K562 (cell line): ENCODE results near the gene BAIAP3. TPM values are rescaled to one million over a fixed set of nuclear protein-coding genes. Genes with fewer than 3 reads are reported as not detected.

Experiments used
- BRD4 ChIP-seq: fragments of 200-600 bp; sonication (generic); IDR thresholded peaks from 2 replicates; pipeline ENCODE4 v1.6.1; 2017; ENCODE audit warnings: inconsistent platforms
- DEAF1 ChIP-seq: fragments of 450-650 bp; formaldehyde crosslinking; IDR thresholded peaks from 2 replicates; pipeline ENCODE4 v1.4.0; 2020; ENCODE audit warnings: mild to moderate bottlenecking, moderate library complexity
- DMBX1 ChIP-seq: fragments of 250-450 bp; sonication (Bioruptor Pico); IDR thresholded peaks from 2 replicates; pipeline ENCODE4 v1.8.0; 2022; ENCODE audit warnings: inconsistent platforms, mild to moderate bottlenecking, moderate library complexity, borderline replicate concordance
- E2F6 ChIP-seq, 2 experiments: IDR thresholded peaks; 2 replicates each; pipeline ENCODE4 v1.6.1; 2011; ENCODE audit warnings: borderline replicate concordance in 1 of 2, control low read depth in 1 of 2, low read depth in 1 of 2, low read length in 1 of 2, mild to moderate bottlenecking in 1 of 2, mixed read lengths in 1 of 2, moderate library complexity in 1 of 2; ENCODE audit not compliant: insufficient read depth in 1 of 2, insufficient read length in 1 of 2, poor library complexity in 1 of 2, severe bottlenecking in 1 of 2; ENCODE audit errors: extremely low read depth in 1 of 2
- FOS ChIP-seq: IDR thresholded peaks from 3 replicates; pipeline ENCODE4 v1.6.1; 2011; ENCODE audit not compliant: insufficient read length; ENCODE audit errors: extremely low read depth
- HNRNPH1 ChIP-seq: fragments of 200-400 bp; formaldehyde crosslinking; optimal IDR thresholded peaks from 2 replicates; pipeline ENCODE3; 2017; ENCODE audit warnings: low read depth, mild to moderate bottlenecking, low read length, moderate library complexity
- NFE2 ChIP-seq: IDR thresholded peaks from 2 replicates; pipeline ENCODE4 v1.6.1; 2014; ENCODE audit warnings: antibody characterized with exemption, low read depth
- PCBP1 ChIP-seq: fragments of 200-400 bp; formaldehyde crosslinking; IDR thresholded peaks from 2 replicates; pipeline ENCODE4 v1.6.1; 2018; ENCODE audit warnings: mild to moderate bottlenecking, low read depth, low read length; ENCODE audit not compliant: poor library complexity, severe bottlenecking
- PHF20 ChIP-seq: fragments of 450-650 bp; IDR thresholded peaks from 2 replicates; pipeline ENCODE4 v1.6.1; 2018; ENCODE audit not compliant: partially characterized antibody
- POLR2AphosphoS2 ChIP-seq: IDR thresholded peaks from 2 replicates; pipeline ENCODE4 v1.6.1; 2012; ENCODE audit warnings: low read length, improper control_type of control experiment
- SNRNP70 ChIP-seq: fragments of 200-400 bp; formaldehyde crosslinking; optimal IDR thresholded peaks from 2 replicates; pipeline ENCODE3; 2017; ENCODE audit warnings: low read depth, low read length
- STAG1 ChIP-seq: sonication (generic); formaldehyde crosslinking; IDR thresholded peaks from 2 replicates; pipeline ENCODE4 v1.5.0; 2020; ENCODE audit warnings: missing genetic modification reagents, borderline replicate concordance
- TBL1XR1 ChIP-seq, 2 experiments: IDR thresholded peaks; 2 replicates each; pipeline ENCODE4 v1.6.1; 2012; ENCODE audit warnings: improper control_type of control experiment in 2 of 2, low read length in 2 of 2, mild to moderate bottlenecking in 1 of 2
- ZFP36 ChIP-seq: fragments of 150-350 bp; IDR thresholded peaks from 2 replicates; pipeline ENCODE4 v1.6.1; 2018; ENCODE audit warnings: low read length, low read depth; ENCODE audit not compliant: partially characterized antibody
- ZFPM2 ChIP-seq: fragments of 250-450 bp; sonication (Bioruptor Pico); IDR thresholded peaks from 2 replicates; pipeline ENCODE4 v1.5.1; 2022; ENCODE audit warnings: mild to moderate bottlenecking
- ZNF12 ChIP-seq: sonication (generic); formaldehyde crosslinking; IDR thresholded peaks from 2 replicates; pipeline ENCODE4 v1.4.0; 2020; ENCODE audit warnings: mild to moderate bottlenecking, missing genetic modification reagents
- ZNF444 ChIP-seq: fragments of 250-450 bp; sonication (Bioruptor Pico); IDR thresholded peaks from 2 replicates; pipeline ENCODE4 v1.4.0; 2020; ENCODE audit warnings: mild to moderate bottlenecking, moderate library complexity
- ZNF75A ChIP-seq: fragments of 450-650 bp; formaldehyde crosslinking; IDR thresholded peaks from 2 replicates; pipeline ENCODE4 v1.4.0; 2020; ENCODE audit warnings: mild to moderate bottlenecking
- polyA plus RNA-seq, 8 experiments: library from polyadenylated mRNA; depleted of rRNA in 4 of 8; stranded (reverse) in 5 of 8; unstranded in 3 of 8; fragments of >200 nt; fragmentation: Nextera tagmentation in 2 of 8; fragmentation: Illumina TruSeq in 1 of 8; extraction: Ambion mirVana in 2 of 8; extraction: Trizol in 1 of 8; gene quantifications; 2 replicates each; pipeline versions ENCODE4 v1.2.1 to v1.2.3, GENCODE V29; 2011 to 2014; ENCODE audit warnings: inconsistent platforms in 1 of 8, missing spikeins in 1 of 8
- total RNA-seq, 7 experiments: library from RNA; depleted of rRNA in 6 of 7; stranded (reverse); fragments of >200 nt in 6 of 7; fragmentation: Illumina TruSeq in 2 of 7; extraction: Trizol in 2 of 7; gene quantifications; 2 replicates each; pipeline versions ENCODE4 v1.2.1 to v1.2.3, GENCODE V29; 2011 to 2021; ENCODE audit warnings: low replicate concordance in 1 of 7
- TF ChIP-seq, protein P1 (sequence below): sonication (generic); formaldehyde crosslinking; IDR thresholded peaks from 2 replicates; pipeline ENCODE4 v1.8.0; 2022; ENCODE audit warnings: mild to moderate bottlenecking, missing genetic modification reagents
- TF ChIP-seq, protein P2 (sequence below): fragments of 450-650 bp; formaldehyde crosslinking; IDR thresholded peaks from 2 replicates; pipeline ENCODE4 v1.4.0; 2022; ENCODE audit warnings: missing genetic modification characterization

Gene BAIAP3
- total and polyA plus RNA-seq, 9 of the 15 experiments (the other 6 are each of a cell fraction or from before 2014, with no cell fraction given): 0.03 to 4.5 (median 0.57) TPM; not detected in 1

DNA sequence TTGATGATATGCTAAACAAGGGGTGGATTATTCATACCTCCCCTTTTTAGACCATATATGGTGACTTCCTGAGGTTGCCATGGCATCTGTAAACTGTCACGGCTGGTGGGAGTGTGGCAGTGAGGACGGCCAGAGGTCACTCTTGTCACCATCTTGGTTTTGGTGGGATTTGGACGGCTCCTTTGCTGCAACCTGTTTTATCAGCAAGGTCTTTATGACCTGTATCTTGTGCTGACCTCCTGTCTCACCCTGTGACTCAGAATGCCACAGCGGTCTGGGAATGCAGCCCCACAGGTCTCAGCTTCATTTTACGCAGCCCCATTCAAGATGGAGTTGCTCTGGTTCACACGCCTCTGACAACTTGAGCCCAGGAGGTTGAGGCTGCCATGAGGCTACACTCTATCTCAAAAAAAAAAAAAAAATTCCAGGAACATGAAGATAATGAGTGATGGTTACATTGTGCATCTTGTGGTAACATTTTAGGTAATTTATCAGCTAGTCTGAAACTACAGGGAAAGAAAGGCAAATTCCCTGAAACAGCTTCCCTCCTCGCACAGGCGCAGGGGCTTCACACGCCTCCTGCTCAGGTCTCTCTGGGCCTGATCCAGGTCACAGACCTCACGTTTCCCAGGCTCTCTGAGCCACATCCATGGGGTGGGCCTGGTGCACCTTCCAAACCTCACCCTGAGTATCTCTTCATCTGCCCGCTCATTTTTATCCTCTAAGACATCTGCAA is 39.4 kb upstream of the BAIAP3 start (continued):
- TF ChIP-seq E2F6 (IDR thresholded peaks at IDR 0.05; ENCODE audit: borderline replicate concordance in 1 of 2, extremely low read depth in 1 of 2, insufficient read depth in 1 of 2, insufficient read length in 1 of 2, low read depth in 1 of 2, low read length in 1 of 2, poor library complexity in 1 of 2, severe bottlenecking in 1 of 2) (peak in 1 of 2 experiments; percentile 18), DEAF1 (CRISPR knock-in tag) (peak; percentile 54; the same call in 1 of the 2 replicates), ZNF75A (CRISPR knock-in tag) (peak; percentile 82), NFE2 (no peak), HNRNPH1 (no peak), TBL1XR1 (IDR thresholded peaks at IDR 0.05; ENCODE audit: low read length in 2 of 2) (no peak), STAG1 (CRISPR knock-in tag) (no peak), ZFP36 (no peak), FOS (no peak), DMBX1 (CRISPR knock-in tag) (peak; percentile 100), BRD4 (no peak), ZNF12 (CRISPR knock-in tag) (no peak), ZNF444 (CRISPR knock-in tag) (peak; percentile 94), PHF20 (no peak), ZFPM2 (CRISPR knock-in tag) (peak; percentile 92), PCBP1 (no peak), POLR2AphosphoS2 (no peak), SNRNP70 (no peak)
- TF ChIP-seq, protein P1, sequence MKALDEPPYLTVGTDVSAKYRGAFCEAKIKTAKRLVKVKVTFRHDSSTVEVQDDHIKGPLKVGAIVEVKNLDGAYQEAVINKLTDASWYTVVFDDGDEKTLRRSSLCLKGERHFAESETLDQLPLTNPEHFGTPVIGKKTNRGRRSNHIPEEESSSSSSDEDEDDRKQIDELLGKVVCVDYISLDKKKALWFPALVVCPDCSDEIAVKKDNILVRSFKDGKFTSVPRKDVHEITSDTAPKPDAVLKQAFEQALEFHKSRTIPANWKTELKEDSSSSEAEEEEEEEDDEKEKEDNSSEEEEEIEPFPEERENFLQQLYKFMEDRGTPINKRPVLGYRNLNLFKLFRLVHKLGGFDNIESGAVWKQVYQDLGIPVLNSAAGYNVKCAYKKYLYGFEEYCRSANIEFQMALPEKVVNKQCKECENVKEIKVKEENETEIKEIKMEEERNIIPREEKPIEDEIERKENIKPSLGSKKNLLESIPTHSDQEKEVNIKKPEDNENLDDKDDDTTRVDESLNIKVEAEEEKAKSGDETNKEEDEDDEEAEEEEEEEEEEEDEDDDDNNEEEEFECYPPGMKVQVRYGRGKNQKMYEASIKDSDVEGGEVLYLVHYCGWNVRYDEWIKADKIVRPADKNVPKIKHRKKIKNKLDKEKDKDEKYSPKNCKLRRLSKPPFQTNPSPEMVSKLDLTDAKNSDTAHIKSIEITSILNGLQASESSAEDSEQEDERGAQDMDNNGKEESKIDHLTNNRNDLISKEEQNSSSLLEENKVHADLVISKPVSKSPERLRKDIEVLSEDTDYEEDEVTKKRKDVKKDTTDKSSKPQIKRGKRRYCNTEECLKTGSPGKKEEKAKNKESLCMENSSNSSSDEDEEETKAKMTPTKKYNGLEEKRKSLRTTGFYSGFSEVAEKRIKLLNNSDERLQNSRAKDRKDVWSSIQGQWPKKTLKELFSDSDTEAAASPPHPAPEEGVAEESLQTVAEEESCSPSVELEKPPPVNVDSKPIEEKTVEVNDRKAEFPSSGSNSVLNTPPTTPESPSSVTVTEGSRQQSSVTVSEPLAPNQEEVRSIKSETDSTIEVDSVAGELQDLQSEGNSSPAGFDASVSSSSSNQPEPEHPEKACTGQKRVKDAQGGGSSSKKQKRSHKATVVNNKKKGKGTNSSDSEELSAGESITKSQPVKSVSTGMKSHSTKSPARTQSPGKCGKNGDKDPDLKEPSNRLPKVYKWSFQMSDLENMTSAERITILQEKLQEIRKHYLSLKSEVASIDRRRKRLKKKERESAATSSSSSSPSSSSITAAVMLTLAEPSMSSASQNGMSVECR (CRISPR knock-in tag): no peak
- TF ChIP-seq, protein P2, sequence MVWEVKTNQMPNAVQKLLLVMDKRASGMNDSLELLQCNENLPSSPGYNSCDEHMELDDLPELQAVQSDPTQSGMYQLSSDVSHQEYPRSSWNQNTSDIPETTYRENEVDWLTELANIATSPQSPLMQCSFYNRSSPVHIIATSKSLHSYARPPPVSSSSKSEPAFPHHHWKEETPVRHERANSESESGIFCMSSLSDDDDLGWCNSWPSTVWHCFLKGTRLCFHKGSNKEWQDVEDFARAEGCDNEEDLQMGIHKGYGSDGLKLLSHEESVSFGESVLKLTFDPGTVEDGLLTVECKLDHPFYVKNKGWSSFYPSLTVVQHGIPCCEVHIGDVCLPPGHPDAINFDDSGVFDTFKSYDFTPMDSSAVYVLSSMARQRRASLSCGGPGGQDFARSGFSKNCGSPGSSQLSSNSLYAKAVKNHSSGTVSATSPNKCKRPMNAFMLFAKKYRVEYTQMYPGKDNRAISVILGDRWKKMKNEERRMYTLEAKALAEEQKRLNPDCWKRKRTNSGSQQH (CRISPR knock-in tag): peak; percentile 97
